Uterus (tissue), 2 donors: ENCODE data around the gene FCHSD2.

ENCODE experiments used
- CTCF ChIP-seq, 4 experiments: fragments of 200-600 bp in 2 of 4; fragments of 450-650 bp in 2 of 4; sonication (generic) in 2 of 4; IDR thresholded peaks; one replicate each; pipeline ENCODE4 v1.5.1; 2016 to 2019; ENCODE audit warnings: antibody characterized with exemption in 4 of 4, mild to moderate bottlenecking in 2 of 4, moderate library complexity in 1 of 4
- POLR2A ChIP-seq, 2 donors: fragments of 450-650 bp; IDR thresholded peaks; one replicate each; pipeline ENCODE4 v1.6.1; 2016; ENCODE audit warnings: antibody characterized with exemption in 2 of 2, mild to moderate bottlenecking in 1 of 2, moderate library complexity in 1 of 2

- TF ChIP-seq CTCF (IDR thresholded peaks at IDR 0.05) (no peak), POLR2A (IDR thresholded peaks at IDR 0.05) (no peak)
These were observed 123.3 kb downstream of the FCHSD2 start for GRCh38 chr11:73018856-73019255.
